Measurements from ENCODE around the gene CHRM3.

The CHRM3 gene

DNA sequence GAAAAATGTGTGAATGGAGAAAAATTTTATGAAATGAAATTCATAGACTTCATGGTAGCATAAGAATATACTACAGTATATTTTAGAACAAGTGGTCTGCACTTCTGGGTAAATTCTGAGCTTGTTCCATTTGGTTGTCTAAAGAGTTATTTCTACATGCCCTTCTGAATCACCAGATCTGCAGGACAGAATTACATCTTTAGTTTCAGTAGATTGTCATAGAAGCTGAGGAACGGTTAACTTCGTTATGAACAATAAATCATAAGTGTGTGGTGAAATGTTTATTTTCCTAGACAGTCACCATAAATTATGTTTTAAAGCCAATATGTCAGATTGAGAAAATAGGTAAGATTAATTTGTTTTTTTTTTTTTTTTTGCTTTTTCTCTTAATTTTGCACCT is 30.9 kb downstream of the CHRM3 start:
- DNase-seq = no peak

DNA sequence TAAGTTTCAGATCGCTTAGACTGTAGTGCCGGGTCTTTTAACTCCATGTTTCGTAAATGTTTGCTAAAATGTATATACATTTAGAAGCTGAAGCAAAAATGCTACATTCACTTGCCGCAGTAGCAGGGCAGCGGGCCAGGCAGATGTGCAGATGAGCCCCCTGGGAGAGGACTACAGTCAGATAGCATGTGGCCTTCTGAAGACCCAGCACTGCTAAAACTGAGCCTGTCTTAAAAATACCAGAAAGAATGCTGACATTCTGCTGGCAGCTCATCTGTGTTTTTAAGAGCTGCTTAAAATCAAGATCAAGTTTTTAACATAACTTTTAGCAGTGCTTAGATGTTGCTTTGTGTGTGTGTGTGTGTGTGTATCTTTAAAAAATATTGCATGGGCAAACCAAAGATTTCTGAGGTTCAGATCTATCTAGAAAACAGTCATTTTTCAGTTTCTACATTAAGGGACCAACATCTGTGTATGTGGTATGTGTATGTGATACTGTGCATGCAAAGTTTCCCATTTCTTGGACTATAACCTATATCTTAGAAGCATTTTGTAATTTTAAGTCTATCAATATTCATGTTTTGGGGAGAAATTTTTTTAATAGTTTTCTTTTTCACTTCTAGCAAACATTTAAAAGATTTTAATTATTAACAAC is 31.7 kb downstream of the CHRM3 start:
- DNase-seq = no peak

DNA sequence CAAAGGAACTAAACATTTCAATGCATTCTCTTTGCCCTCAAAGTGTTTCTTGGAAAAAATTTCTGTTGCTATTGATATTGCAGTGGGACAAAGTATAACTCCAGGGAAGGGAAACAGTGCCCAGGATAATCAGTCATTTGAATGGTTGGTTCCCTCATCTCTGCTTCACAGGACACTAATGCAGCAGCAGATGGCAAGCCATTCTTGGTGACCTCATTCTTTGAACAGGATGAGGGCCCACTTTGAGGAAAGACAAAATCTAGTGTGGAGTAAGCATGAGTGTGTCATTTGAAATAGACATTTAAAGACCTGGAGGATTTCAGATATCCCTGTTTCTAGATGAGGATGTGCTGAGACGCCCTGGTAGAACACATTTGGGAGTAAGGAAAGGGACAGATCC is 32.3 kb downstream of the CHRM3 start:
- DNase-seq = no peak

DNA sequence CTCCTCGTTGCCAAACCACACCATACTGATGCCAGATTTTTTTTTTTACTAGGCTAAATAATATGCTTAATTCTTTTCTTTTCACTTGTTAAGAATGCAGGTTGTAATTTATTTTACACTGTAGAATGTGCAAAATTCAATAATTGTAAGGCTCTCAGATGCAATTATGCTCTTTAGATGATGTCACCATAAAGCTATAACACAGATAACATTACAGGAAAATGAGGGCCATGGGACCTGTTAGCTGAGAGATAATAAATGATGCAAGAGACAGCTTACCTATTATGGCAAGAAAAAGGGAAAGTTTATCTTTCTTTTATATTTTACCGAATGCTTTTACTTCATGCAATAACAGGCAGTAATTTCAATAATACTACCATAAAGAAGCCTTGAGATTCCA is 35.4 kb downstream of the CHRM3 start:
- no peak for DNase-seq

DNA sequence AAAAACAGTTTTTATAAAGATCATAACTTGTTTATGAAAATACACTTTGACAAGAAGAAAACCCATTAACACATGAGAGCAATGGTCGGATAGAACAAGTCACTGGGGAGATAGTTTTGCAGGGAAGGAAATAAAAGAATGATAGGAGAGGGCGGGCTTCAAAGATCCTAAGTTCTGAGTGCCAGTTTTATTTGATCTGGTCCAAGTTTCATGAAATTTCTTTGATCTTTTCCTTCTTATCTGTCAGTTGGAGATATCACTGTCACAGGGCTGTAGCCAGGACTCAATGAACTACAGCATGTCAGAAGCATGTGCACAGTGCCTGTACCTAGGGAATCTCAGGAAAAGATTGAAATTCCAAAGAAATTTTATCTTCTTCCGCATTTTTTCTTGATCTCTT is 36.5 kb downstream of the CHRM3 start:
- no peak for DNase-seq

DNA sequence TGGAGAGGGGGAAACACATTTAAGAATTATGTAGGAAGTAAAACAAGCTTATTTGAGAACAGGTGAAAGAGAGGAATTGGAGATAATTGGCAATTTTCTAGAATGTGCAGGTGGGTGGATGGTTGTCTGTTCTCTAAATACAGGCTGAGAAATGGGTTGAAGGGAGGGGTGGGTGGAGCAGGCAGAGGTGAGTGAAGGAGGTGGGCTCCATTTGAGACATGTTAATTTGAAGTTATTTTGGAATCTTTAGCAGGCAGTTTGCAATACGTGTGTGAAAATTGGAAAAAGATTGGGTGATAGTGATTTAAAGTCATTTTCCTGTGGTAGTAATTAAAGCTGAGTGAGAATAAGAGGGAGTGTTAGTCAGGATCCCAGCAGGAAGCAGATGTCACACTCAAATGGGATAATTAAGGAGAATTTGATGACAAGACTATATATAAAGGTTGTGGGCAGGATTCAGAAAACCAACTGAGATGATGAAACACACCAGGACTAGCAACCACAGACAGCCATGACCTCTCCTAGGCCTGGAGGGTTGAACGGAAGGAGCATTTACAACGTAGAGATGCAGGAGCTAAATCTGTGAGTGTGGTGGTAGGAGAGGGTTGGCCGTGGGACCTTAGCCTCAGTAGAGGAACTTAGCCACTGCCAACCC is 40.6 kb downstream of the CHRM3 start:
- no peak for DNase-seq

DNA sequence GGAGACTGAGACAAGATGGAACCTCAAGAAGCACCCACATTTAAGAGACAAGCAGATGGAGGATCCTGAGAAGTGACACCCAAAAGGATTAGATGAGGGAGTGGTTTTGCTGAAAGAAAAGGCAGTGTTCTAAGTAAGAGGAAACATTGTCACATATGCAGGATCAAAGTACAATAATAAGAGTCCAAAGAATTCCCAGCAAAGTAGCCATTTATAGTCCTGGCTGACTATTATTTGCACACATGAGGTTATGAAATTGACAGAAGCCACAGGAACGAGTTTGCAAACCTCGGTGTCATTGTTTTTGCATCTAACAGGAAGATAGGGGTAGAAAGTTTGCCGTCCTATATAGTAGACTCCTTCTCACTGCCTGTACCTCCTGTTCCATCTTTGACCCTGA is 41.3 kb downstream of the CHRM3 start:
- no peak for DNase-seq

DNA sequence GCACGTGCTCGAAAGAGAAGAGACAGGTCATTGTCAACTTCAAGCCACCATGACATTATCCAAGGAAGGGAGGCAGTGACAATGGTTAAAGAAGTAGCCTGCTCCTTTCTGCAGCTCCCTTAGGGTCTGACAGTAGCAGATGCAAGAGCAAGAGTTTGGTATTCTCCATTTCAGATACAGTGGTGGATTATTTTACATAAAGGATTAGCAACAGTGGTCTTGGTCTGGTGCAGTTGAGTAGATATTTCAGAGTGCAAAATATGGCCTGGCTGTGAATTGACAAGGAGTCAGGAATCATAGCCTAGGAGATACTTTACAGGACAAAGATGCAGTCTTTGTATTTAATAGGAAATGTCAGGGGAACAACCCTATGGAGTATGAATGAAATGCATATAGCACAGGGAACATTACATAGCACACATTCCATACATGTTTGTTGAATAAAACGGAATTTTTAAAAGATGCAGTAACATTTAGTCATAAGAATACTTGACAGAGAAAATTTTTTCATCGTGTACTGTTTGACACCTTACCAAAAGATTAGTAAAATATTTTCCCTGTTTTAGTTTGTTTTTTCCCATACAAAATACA is 41.8 kb downstream of the CHRM3 start:
- DNase-seq = no peak

DNA sequence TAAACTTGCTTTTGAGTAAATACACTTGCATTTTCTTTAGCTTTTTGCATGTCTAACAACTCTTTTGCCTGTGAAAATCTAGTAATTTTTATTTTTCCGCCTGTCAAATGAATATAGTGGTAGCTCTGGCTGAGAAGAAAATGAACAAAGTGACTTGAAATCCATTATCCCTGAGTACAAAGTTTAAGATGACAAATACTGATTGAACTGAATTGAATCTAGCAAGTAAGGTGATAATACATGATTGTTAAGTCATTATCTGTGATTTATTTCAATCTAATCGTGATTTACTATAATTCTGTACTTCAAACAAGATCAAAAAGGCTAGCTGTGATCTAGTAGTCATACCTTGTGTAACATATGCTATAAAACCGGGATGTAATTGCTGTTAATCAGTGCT is 42.8 kb downstream of the CHRM3 start:
- DNase-seq = no peak

DNA sequence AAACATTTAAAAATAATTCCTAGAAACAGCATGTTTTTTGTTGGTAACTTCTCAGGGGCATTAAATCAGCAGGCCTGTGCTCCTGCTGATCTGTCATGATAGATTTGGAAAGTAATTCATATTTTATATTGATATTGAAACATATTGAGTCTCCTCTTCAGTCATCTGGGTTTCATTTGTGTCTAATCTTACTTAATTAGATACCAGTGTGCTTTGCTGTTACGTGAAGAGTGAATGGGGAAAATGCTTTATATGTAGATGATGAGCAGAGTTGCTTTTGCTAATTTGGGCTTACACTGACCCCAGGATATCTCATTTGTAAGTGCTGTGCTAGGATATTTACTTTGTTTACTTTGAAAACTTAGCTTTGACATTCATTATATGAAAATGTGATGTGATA is 45.9 kb downstream of the CHRM3 start:
- DNase-seq = no peak

DNA sequence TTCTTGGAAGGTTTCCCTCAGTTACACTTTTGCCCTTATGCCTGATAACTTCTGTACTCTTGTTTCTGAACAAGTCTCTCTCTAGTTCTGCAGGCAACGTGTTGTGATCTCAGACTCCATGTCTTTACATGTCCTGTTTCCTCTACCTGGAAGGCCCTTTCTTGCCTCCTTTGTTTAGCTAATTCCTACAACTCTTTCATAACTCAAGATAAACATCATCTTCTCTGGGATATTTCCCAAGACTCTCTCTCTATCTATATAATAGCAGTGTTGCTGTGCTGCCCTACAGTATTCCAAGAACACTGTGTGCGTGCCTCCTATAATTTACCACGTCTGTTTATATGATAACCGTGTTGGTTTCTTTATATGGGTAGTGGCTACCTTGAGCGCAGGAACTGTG is 47.8 kb downstream of the CHRM3 start:
- DNase-seq = no peak
